KMS-11 (cell line): ENCODE results near the gene KIF19.

Source experiments
- H2AFZ ChIP-seq: fragments of 200-600 bp; sonication (generic); 2 replicates; pipeline ENCODE4 v1.6.1; 2016; ENCODE audit warnings: antibody characterized with exemption, mixed run types, low read depth
- H3K27ac ChIP-seq: fragments of 200-600 bp; sonication (generic); 2 replicates; pipeline ENCODE4 v1.6.1; 2016; ENCODE audit warnings: mild to moderate bottlenecking, mixed run types
- H3K27me3 ChIP-seq: fragments of 200-600 bp; sonication (generic); 2 replicates; pipeline ENCODE4 v1.6.1; 2017; ENCODE audit warnings: mild to moderate bottlenecking, low read depth, mixed run types, moderate library complexity; ENCODE audit not compliant: insufficient read depth
- H3K36me3 ChIP-seq: fragments of 200-600 bp; sonication (generic); 2 replicates; pipeline ENCODE4 v1.6.1; 2017; ENCODE audit warnings: mild to moderate bottlenecking, mixed run types; ENCODE audit not compliant: insufficient read depth
- H3K4me1 ChIP-seq: fragments of 200-600 bp; sonication (generic); 2 replicates; pipeline ENCODE4 v1.6.1; 2016; ENCODE audit warnings: mild to moderate bottlenecking, low read depth, mixed run types; ENCODE audit not compliant: poor library complexity, severe bottlenecking
- H3K4me2 ChIP-seq: fragments of 200-600 bp; sonication (generic); 2 replicates; pipeline ENCODE4 v1.7.0; 2016; ENCODE audit warnings: mild to moderate bottlenecking, mixed run types
- H3K4me3 ChIP-seq: fragments of 200-600 bp; sonication (generic); IDR thresholded peaks from 2 replicates; pipeline ENCODE4 v1.6.1; 2017; ENCODE audit warnings: low read depth, low read length, mixed read lengths; ENCODE audit not compliant: insufficient read depth
- H3K79me2 ChIP-seq: fragments of 200-600 bp; sonication (generic); 2 replicates; pipeline ENCODE4 v1.6.1; 2016; ENCODE audit warnings: low read depth, mixed run types; ENCODE audit not compliant: insufficient read depth
- H3K9ac ChIP-seq: fragments of 200-600 bp; sonication (generic); 2 replicates; pipeline ENCODE4 v1.6.1; 2016; ENCODE audit warnings: mild to moderate bottlenecking, mixed run types
- H4K20me1 ChIP-seq: fragments of 200-600 bp; sonication (generic); 2 replicates; pipeline ENCODE4 v1.6.1; 2016; ENCODE audit warnings: mild to moderate bottlenecking, mixed run types; ENCODE audit not compliant: insufficient read depth
- CTCF ChIP-seq: fragments of 200-600 bp; sonication (generic); conservative IDR thresholded peaks from 2 replicates; pipeline ENCODE4 v1.6.1; 2017; ENCODE audit warnings: low read depth, mild to moderate bottlenecking, antibody characterized with exemption, low read length, moderate library complexity, mixed read lengths

The KIF19 gene

GRCh38 chr17:74330446-74330845 lies 4.4 kb downstream of the KIF19 start:
- Histone ChIP-seq H3K4me3 (no peak overlapping the region), H3K4me2 (no peak overlapping the region), H2AFZ (no peak overlapping the region), H4K20me1 (no peaks in the 10 kb centered on the region), H3K27me3 (peaks cover 52% of the 10 kb centered on the region), H3K9ac (no peak overlapping the region), H3K4me1 (no peaks in the 10 kb centered on the region), H3K79me2 (no peaks in the 10 kb centered on the region), H3K36me3 (no peaks in the 10 kb centered on the region), H3K27ac (no peak overlapping the region)
- no peak for TF ChIP-seq CTCF

DNA sequence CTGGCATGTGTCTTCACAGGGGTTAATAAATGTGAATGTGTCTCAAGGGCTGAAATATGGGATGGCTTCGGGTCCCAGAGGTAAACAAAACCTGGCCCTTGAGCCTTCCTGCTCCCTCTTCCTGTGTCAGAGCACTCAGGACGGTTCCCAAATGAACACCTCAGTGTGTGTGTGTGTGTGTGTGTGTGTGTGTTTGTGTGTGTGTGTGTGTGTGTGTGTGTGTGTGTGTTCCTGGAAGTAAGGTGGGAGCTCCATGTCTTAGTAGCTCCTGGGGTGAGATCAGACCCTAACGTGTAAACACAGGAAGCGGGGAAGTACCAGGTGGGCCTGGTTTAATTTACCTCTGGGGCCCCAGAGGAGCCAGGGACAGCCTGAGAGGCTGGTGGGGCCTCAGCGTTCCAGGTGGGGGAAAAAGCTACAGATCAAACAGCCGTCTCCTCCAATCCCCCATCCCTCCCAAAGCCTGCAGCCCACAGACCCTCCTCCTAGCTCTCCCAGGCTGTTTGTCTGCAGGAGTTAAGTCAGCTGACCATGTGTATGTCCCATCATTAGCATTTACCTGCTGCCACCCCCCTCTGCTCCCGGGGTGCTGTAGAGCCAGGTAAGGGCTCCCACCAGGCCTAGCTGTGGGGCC lies 6.1 kb downstream of the KIF19 start:
- H3K27ac ChIP-seq: no peak overlapping the region
- H4K20me1 ChIP-seq: no peaks in the 10 kb centered on the region
- H3K79me2 ChIP-seq: no peaks in the 10 kb centered on the region
- no peaks in the 10 kb centered on the region for H3K4me1 ChIP-seq
- no peak overlapping the region for H3K4me2 ChIP-seq
- no peak for TF ChIP-seq CTCF
- H3K4me3 ChIP-seq: no peak overlapping the region
- H2AFZ ChIP-seq: no peak overlapping the region
- peaks cover 54% of the 10 kb centered on the region for H3K27me3 ChIP-seq
- no peaks in the 10 kb centered on the region for H3K36me3 ChIP-seq
- H3K9ac ChIP-seq: no peak overlapping the region

- Histone ChIP-seq H4K20me1 (no peaks in the 10 kb centered on the region), H3K27ac (no peak overlapping the region), H3K4me3 (no peak overlapping the region), H3K4me2 (no peak overlapping the region), H3K79me2 (no peaks in the 10 kb centered on the region), H2AFZ (no peak overlapping the region), H3K36me3 (no peaks in the 10 kb centered on the region), H3K4me1 (no peaks in the 10 kb centered on the region), H3K27me3 (peaks cover 49% of the 10 kb centered on the region), H3K9ac (no peak overlapping the region)
- no peak for TF ChIP-seq CTCF
Observed at GRCh38 chr17:74332763-74333283, 6.8 kb downstream of the KIF19 start.

DNA sequence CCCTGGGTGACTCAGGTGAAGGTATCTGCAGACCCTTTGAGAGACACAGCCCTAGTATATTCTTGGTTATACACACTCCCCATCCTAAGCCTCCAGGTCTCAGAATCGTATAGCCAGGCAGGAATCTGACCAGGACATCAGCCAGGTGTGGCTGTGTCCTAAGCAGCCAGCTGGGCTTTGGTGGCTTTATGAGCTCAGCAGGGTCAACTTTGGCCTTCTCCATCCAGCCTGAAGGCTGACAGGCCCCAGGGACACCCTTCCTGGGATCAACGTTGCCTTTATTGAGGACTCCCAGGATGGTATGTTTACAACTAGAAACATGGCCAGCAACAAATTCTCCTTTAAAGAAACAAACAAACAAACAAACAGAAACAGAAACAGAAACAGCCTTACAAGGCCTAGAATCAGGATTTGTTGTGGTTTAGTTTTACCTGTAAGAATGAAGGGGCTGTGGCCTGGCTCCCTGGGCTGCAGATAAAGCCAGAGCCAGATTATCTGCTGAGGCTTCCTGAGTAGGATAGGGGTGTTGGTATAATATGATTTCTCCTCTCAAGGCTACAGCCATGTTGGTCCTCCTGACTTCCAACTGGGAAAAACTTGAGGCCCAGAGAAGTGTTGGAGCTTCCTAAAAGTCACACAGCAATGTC lies 8.5 kb downstream of the KIF19 start:
- H2AFZ ChIP-seq: no peak overlapping the region
- no peak overlapping the region for H3K27ac ChIP-seq
- no peak overlapping the region for H3K4me2 ChIP-seq
- no peak for TF ChIP-seq CTCF
- peaks cover 60% of the 10 kb centered on the region for H3K27me3 ChIP-seq
- no peaks in the 10 kb centered on the region for H4K20me1 ChIP-seq
- H3K36me3 ChIP-seq: no peaks in the 10 kb centered on the region
- H3K4me3 ChIP-seq: no peak overlapping the region
- no peaks in the 10 kb centered on the region for H3K79me2 ChIP-seq
- H3K9ac ChIP-seq: no peak overlapping the region
- H3K4me1 ChIP-seq: no peaks in the 10 kb centered on the region
